SU-DHL-6 (cell line): ENCODE measurements around the gene CFAP107.

Source experiments
- H2AFZ ChIP-seq: fragments of 200-600 bp; sonication (generic); 2 replicates; pipeline ENCODE4 v1.6.1; 2014; ENCODE audit warnings: low read depth, mild to moderate bottlenecking, moderate library complexity, mixed read lengths, antibody characterized with exemption, low read length; ENCODE audit not compliant: severe bottlenecking
- H3F3A ChIP-seq: fragments of 200-600 bp; shearing (Covaris generic); 2 replicates; pipeline ENCODE4 v1.6.0; 2016; ENCODE audit warnings: antibody characterized with exemption, mild to moderate bottlenecking; ENCODE audit not compliant: insufficient read depth
- H3K27ac ChIP-seq: fragments of 200-600 bp; sonication (generic); 2 replicates; pipeline ENCODE4 v1.5.1; 2016; ENCODE audit warnings: low read depth, mild to moderate bottlenecking, low read length, moderate library complexity, mixed read lengths
- H3K27me3 ChIP-seq: fragments of 200-600 bp; sonication (generic), shearing (Covaris generic); 2 replicates; pipeline ENCODE4 v1.6.0; 2014; ENCODE audit warnings: mild to moderate bottlenecking, low read length
- H3K36me3 ChIP-seq: fragments of 200-600 bp; sonication (generic); 2 replicates; pipeline ENCODE4 v1.6.1; 2014; ENCODE audit warnings: mild to moderate bottlenecking, low read length, mixed read lengths
- H3K4me2 ChIP-seq: fragments of 300-600, 200-600 bp; shearing (Covaris generic), sonication (generic); 2 replicates; pipeline ENCODE4 v1.6.0; 2014; ENCODE audit warnings: low read length, low read depth, mild to moderate bottlenecking; ENCODE audit not compliant: poor library complexity, severe bottlenecking
- H3K4me3 ChIP-seq: fragments of 200-600 bp; sonication (generic); 2 replicates; pipeline ENCODE4 v1.5.1; 2014; ENCODE audit warnings: antibody characterized with exemption, low read length, mild to moderate bottlenecking, mixed read lengths; ENCODE audit not compliant: insufficient read depth, poor library complexity, severe bottlenecking
- H3K79me2 ChIP-seq: fragments of 200-600 bp; sonication (generic); 2 replicates; pipeline ENCODE4 v1.6.1; 2014; ENCODE audit warnings: mild to moderate bottlenecking, low read length, moderate library complexity; ENCODE audit not compliant: insufficient read depth
- H3K9ac ChIP-seq: fragments of 200-600 bp; sonication (generic); 2 replicates; pipeline ENCODE4 v1.7.0; 2014; ENCODE audit warnings: mild to moderate bottlenecking, low read length
- H3K9me2 ChIP-seq: fragments of 200-600 bp; sonication (generic); replicated peaks from 2 replicates; pipeline ENCODE4 v1.6.1; 2014; ENCODE audit warnings: low read length; ENCODE audit not compliant: insufficient read depth
- H3K9me3 ChIP-seq: fragments of 200-600 bp; sonication (generic); 2 replicates; pipeline ENCODE4 v1.6.1; 2014; ENCODE audit warnings: low read length, mixed read lengths; ENCODE audit not compliant: insufficient read depth
- H4K20me1 ChIP-seq: fragments of 200-600 bp; sonication (generic); 2 replicates; pipeline ENCODE4 v1.6.1; 2014; ENCODE audit warnings: low read depth, mild to moderate bottlenecking, antibody characterized with exemption, low read length, moderate library complexity, mixed read lengths
- EZH2phosphoT487 ChIP-seq: fragments of 200-600 bp; sonication (generic), shearing (Covaris generic); conservative IDR thresholded peaks from 2 replicates; pipeline ENCODE4 v1.6.1; 2018; ENCODE audit warnings: mild to moderate bottlenecking, antibody characterized with exemption, low read length, moderate library complexity, mixed read lengths
- TF ChIP-seq, protein P1 (sequence below): fragments of 200-600 bp; sonication (generic); IDR thresholded peaks from one replicate; pipeline ENCODE4 v1.5.1; 2017; ENCODE audit warnings: antibody characterized with exemption, mild to moderate bottlenecking, low read length, moderate library complexity; ENCODE audit not compliant: insufficient read depth, poor library complexity, severe bottlenecking

Gene CFAP107

DNA sequence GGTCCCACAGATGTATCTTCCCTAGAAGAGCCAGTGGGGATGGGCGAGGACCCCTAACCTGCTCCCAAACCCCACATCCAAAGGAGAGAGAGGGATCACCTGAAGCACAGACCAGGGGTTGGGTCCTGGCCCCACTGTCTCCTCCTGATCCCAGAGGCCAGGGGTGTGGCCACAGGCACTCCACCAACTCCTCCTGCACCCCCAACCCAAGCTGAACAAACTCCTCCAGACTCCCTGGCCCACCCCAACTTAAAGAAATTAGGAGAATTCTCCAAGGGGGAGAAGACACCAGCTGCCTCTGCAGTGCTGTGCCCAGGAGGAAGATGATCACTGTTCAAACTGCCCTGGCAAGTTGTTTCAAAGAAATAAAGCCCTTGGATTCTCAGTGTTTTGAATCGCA, 23.0 kb downstream of the CFAP107 start:
- no peak overlapping the region for H3K4me2 ChIP-seq
- H3K36me3 ChIP-seq: no peaks in the 10 kb centered on the region
- TF ChIP-seq, protein P1, sequence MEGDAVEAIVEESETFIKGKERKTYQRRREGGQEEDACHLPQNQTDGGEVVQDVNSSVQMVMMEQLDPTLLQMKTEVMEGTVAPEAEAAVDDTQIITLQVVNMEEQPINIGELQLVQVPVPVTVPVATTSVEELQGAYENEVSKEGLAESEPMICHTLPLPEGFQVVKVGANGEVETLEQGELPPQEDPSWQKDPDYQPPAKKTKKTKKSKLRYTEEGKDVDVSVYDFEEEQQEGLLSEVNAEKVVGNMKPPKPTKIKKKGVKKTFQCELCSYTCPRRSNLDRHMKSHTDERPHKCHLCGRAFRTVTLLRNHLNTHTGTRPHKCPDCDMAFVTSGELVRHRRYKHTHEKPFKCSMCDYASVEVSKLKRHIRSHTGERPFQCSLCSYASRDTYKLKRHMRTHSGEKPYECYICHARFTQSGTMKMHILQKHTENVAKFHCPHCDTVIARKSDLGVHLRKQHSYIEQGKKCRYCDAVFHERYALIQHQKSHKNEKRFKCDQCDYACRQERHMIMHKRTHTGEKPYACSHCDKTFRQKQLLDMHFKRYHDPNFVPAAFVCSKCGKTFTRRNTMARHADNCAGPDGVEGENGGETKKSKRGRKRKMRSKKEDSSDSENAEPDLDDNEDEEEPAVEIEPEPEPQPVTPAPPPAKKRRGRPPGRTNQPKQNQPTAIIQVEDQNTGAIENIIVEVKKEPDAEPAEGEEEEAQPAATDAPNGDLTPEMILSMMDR: no peak
- no peak for TF ChIP-seq EZH2phosphoT487
- H3K9me3 ChIP-seq: no peaks in the 10 kb centered on the region
- H3K27me3 ChIP-seq: no peaks in the 10 kb centered on the region
- no peak overlapping the region for H3K9ac ChIP-seq
- H3K79me2 ChIP-seq: no peaks in the 10 kb centered on the region
- no peak overlapping the region for H3K27ac ChIP-seq
- no peaks in the 10 kb centered on the region for H3F3A ChIP-seq
- no peak overlapping the region for H2AFZ ChIP-seq
- no peaks in the 10 kb centered on the region for H3K9me2 ChIP-seq
- no peaks in the 10 kb centered on the region for H4K20me1 ChIP-seq
- no peak overlapping the region for H3K4me3 ChIP-seq

DNA sequence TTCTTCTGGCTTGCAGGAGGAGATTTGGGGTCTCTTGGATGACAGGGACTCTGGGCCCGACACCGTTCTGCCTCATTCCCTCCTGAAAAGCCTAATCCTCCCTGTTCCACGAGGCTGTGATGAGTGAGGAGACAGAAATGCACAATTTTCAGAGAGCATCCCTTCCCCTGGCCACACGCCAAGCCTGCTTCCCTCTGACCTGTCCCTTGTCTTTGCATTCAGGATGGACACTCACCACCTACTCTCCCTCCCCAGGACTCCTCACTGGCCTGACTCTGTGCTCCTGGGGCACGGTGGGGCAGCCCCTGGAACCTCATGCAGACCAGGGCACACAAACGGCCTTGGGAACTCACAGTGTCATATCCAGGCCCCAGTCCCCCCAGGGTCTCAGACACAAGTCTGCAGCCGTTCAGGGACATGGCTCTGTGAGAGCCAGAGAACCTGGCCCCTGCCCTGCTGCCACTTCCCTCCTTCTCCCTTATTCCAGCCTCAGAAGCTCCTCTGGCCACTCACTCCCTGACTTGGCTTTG, 24.0 kb downstream of the CFAP107 start:
- Histone ChIP-seq H3K9me3 (no peaks in the 10 kb centered on the region), H3F3A (no peaks in the 10 kb centered on the region), H3K79me2 (no peaks in the 10 kb centered on the region), H4K20me1 (no peaks in the 10 kb centered on the region), H2AFZ (no peak overlapping the region), H3K9me2 (no peaks in the 10 kb centered on the region), H3K4me2 (no peak overlapping the region), H3K27me3 (no peaks in the 10 kb centered on the region), H3K27ac (no peak overlapping the region), H3K9ac (no peak overlapping the region), H3K4me3 (no peak overlapping the region), H3K36me3 (no peaks in the 10 kb centered on the region)
- TF ChIP-seq, protein P1: no peak
- no peak for TF ChIP-seq EZH2phosphoT487

DNA sequence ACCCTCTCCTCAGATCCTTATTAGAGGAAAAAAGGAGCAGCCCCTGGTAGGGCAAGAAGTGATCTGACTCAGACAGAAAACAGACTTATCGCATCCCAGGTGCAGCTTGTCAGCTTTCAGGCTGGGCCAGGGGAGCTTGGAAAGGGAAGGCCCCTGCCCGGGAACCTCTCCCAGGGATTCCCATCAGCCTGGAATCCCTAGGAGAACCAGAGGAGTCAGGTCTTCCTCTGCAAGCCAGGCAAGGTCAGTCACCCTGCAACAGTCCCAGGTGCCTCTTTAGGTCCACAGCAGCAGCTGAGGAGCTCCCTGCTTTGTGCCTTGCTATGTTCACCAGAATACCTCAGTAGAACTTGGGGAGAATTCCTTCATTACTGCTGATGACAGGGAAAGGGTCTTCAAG, 24.6 kb downstream of the CFAP107 start:
- Histone ChIP-seq H3K4me2 (no peak overlapping the region), H2AFZ (no peak overlapping the region), H3K9ac (no peak overlapping the region), H3K27ac (no peak overlapping the region), H3K79me2 (no peaks in the 10 kb centered on the region), H3F3A (no peaks in the 10 kb centered on the region), H3K9me2 (no peaks in the 10 kb centered on the region), H3K4me3 (no peak overlapping the region), H4K20me1 (no peaks in the 10 kb centered on the region), H3K27me3 (no peaks in the 10 kb centered on the region), H3K36me3 (no peaks in the 10 kb centered on the region), H3K9me3 (no peaks in the 10 kb centered on the region)
- TF ChIP-seq, protein P1: no peak
- TF ChIP-seq EZH2phosphoT487: no peak
